H7 (cell line): ENCODE results near the gene HDC. TPM values are rescaled to one million over a fixed set of nuclear protein-coding genes. Genes with fewer than 3 reads are reported as not detected.

Experiments used
- DNase-seq: peaks from one replicate; pipeline ENCODE4 v3.0.0; 2012
- H3K27me3 ChIP-seq: 2 replicates; pipeline ENCODE4 v1.6.0; 2011; ENCODE audit warnings: mild to moderate bottlenecking, low read length; ENCODE audit not compliant: control insufficient read depth, insufficient read depth
- H3K36me3 ChIP-seq: replicated peaks from 2 replicates; pipeline ENCODE4 v1.5.1; 2011; ENCODE audit warnings: low read length; ENCODE audit not compliant: control insufficient read depth, insufficient read depth
- H3K4me3 ChIP-seq: 2 replicates; pipeline ENCODE4 v1.5.1; 2011; ENCODE audit warnings: low read depth, mild to moderate bottlenecking, control low read depth, low read length, moderate library complexity; ENCODE audit not compliant: insufficient read depth
- total RNA-seq: library from RNA; depleted of rRNA; stranded (reverse); fragments of >200 nt; shearing (Covaris generic); gene quantifications from 2 replicates; pipeline ENCODE4 v1.2.3, GENCODE V29; 2014; rRNA removed

Gene HDC
- total RNA-seq, result not detected in 2 replicates

GRCh38 chr15:50265620-50266019 lies at the start of gene HDC:
HDC (minus strand) TSS chr15:50265726; CDS start chr15:50265623, 103 bp downstream.
- DNase-seq, result peak; percentile 44
- Histone ChIP-seq H3K27me3 (no peaks in the 10 kb centered on the region), H3K36me3 (no peaks in the 10 kb centered on the region), H3K4me3 (no peak within 1 kb of the TSS)

GRCh38 chr15:50312636-50313035 lies 47.1 kb upstream of the HDC start:
- no peak for DNase-seq
- H3K36me3 ChIP-seq, result peaks cover 3% of the 10 kb centered on the region
- no peak overlapping the region for H3K4me3 ChIP-seq
- no peaks in the 10 kb centered on the region for H3K27me3 ChIP-seq

GRCh38 chr15:50307799-50308198 lies 42.3 kb upstream of the HDC start:
- H3K36me3 ChIP-seq, result peaks cover 3% of the 10 kb centered on the region
- DNase-seq, result no peak
- no peaks in the 10 kb centered on the region for H3K27me3 ChIP-seq
- no peak overlapping the region for H3K4me3 ChIP-seq

GRCh38 chr15:50304836-50305235 lies 39.3 kb upstream of the HDC start:
- DNase-seq, result no peak
- Histone ChIP-seq H3K27me3 (no peaks in the 10 kb centered on the region), H3K4me3 (no peak overlapping the region), H3K36me3 (peaks cover 6% of the 10 kb centered on the region)

GRCh38 chr15:50302581-50302980 lies 37.1 kb upstream of the HDC start:
- Histone ChIP-seq H3K4me3 (no peak overlapping the region), H3K36me3 (peaks cover 3% of the 10 kb centered on the region; the same call in 1 of the 2 replicates), H3K27me3 (no peaks in the 10 kb centered on the region)
- DNase-seq, result no peak

GRCh38 chr15:50298340-50298739 lies 32.8 kb upstream of the HDC start:
- DNase-seq, result no peak
- H3K36me3 ChIP-seq, result peaks cover 3% of the 10 kb centered on the region; the same call in 1 of the 2 replicates
- no peaks in the 10 kb centered on the region for H3K27me3 ChIP-seq
- H3K4me3 ChIP-seq, result no peak overlapping the region

- Histone ChIP-seq H3K4me3 (no peak overlapping the region), H3K36me3 (peaks cover 2% of the 10 kb centered on the region; the same call in 1 of the 2 replicates), H3K27me3 (no peaks in the 10 kb centered on the region)
- no peak for DNase-seq
Measured at GRCh38 chr15:50295966-50296365, 30.4 kb upstream of the HDC start.

- H3K4me3 ChIP-seq, result no peak overlapping the region
- DNase-seq, result no peak
- no peaks in the 10 kb centered on the region for H3K27me3 ChIP-seq
- H3K36me3 ChIP-seq, result peaks cover 3% of the 10 kb centered on the region
Measured at GRCh38 chr15:50289749-50290148, 24.2 kb upstream of the HDC start.

GRCh38 chr15:50287324-50288116 lies 22.0 kb upstream of the HDC start:
- no peak for DNase-seq
- Histone ChIP-seq H3K4me3 (no peak overlapping the region), H3K27me3 (no peaks in the 10 kb centered on the region), H3K36me3 (peaks cover 3% of the 10 kb centered on the region)

- no peak for DNase-seq
- H3K27me3 ChIP-seq, result no peaks in the 10 kb centered on the region
- H3K36me3 ChIP-seq, result no peaks in the 10 kb centered on the region
- no peak overlapping the region for H3K4me3 ChIP-seq
Measured at GRCh38 chr15:50281427-50281826, 15.9 kb upstream of the HDC start.

- H3K4me3 ChIP-seq, result no peak overlapping the region
- no peak for DNase-seq
Measured at GRCh38 chr15:50280271-50280670, 14.7 kb upstream of the HDC start.

GRCh38 chr15:50278496-50278895 lies 13.0 kb upstream of the HDC start:
- no peak overlapping the region for H3K4me3 ChIP-seq
- DNase-seq, result no peak
- H3K36me3 ChIP-seq, result no peaks in the 10 kb centered on the region
- no peaks in the 10 kb centered on the region for H3K27me3 ChIP-seq

More at GRCh38 chr15:50280271-50280670, 14.7 kb upstream of the HDC start:
- Histone ChIP-seq H3K36me3 (no peaks in the 10 kb centered on the region), H3K27me3 (no peaks in the 10 kb centered on the region)

- H3K4me3 ChIP-seq, result no peak overlapping the region
- DNase-seq, result no peak
- H3K27me3 ChIP-seq, result no peaks in the 10 kb centered on the region
- no peaks in the 10 kb centered on the region for H3K36me3 ChIP-seq
Measured at GRCh38 chr15:50277370-50277769, 11.8 kb upstream of the HDC start.

GRCh38 chr15:50275908-50276307 lies 10.4 kb upstream of the HDC start:
- Histone ChIP-seq H3K27me3 (no peaks in the 10 kb centered on the region), H3K36me3 (no peaks in the 10 kb centered on the region), H3K4me3 (no peak overlapping the region)
- no peak for DNase-seq

GRCh38 chr15:50275091-50275490 lies 9.6 kb upstream of the HDC start:
- Histone ChIP-seq H3K36me3 (no peaks in the 10 kb centered on the region), H3K4me3 (no peak overlapping the region), H3K27me3 (no peaks in the 10 kb centered on the region)
- DNase-seq, result no peak
